Measurements from ENCODE around the gene C6orf132.

DNA sequence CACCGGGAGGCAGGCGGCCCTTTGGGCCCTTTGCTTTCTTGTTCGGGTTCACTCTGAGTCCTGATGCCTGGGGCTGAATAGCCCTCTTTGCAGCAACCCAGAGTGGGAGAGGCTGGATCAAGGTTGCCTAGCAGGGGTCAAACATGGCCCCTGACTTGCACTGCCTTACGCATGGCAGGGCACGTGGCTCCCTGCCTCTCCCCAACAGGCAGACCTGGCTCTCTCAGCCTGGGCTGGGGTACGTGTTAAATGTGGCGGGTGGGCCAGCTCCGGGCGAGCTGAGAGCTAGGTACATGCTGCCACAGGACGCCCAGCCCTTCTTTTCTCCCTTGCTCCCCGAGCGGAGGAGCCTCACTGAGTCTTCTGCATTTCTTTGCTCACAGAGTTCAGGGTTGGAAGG, 7.3 kb downstream of the C6orf132 start:
- TF ChIP-seq, protein P1, sequence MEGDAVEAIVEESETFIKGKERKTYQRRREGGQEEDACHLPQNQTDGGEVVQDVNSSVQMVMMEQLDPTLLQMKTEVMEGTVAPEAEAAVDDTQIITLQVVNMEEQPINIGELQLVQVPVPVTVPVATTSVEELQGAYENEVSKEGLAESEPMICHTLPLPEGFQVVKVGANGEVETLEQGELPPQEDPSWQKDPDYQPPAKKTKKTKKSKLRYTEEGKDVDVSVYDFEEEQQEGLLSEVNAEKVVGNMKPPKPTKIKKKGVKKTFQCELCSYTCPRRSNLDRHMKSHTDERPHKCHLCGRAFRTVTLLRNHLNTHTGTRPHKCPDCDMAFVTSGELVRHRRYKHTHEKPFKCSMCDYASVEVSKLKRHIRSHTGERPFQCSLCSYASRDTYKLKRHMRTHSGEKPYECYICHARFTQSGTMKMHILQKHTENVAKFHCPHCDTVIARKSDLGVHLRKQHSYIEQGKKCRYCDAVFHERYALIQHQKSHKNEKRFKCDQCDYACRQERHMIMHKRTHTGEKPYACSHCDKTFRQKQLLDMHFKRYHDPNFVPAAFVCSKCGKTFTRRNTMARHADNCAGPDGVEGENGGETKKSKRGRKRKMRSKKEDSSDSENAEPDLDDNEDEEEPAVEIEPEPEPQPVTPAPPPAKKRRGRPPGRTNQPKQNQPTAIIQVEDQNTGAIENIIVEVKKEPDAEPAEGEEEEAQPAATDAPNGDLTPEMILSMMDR (conservative IDR thresholded peaks at IDR 0.05; ENCODE audit: low read length) = no peak
- TF ChIP-seq EZH2phosphoT487 (IDR thresholded peaks at IDR 0.05; ENCODE audit: borderline replicate concordance) = no peak

Data from Loucy (cell line).